ENCODE data around the gene FOXC2.

GRCh38 chr16:86572606-86573005 lies 6.0 kb downstream of the FOXC2 start:
- TF ChIP-seq CTCF (IDR thresholded peaks at IDR 0.05) (no peak), EP300 (IDR thresholded peaks at IDR 0.05) (no peak), POLR2A (IDR thresholded peaks at IDR 0.05) (no peak)

Data from sigmoid colon (tissue), 4 donors.